ENCODE measurements around the gene LMBR1L.
A peak's percentile ranks its signal among the peaks of the same experiment; 100 is the strongest.
"Not testable (repeated sequence)": the region's sequence is repeated elsewhere in the genome, so short reads cannot be mapped to it uniquely, and the experiment has no call there.

Gene LMBR1L

GRCh38 chr12:49110464-49111155 is at the start of gene LMBR1L:
Gene LMBR1L (minus strand): TSS chr12:49110847. CDS start chr12:49110555, 292 bp downstream.
- peak; percentile 96 to 97 for DNase-seq

- DNase-seq: no peak
Measured at GRCh38 chr12:49160399-49160798, 49.8 kb upstream of the LMBR1L start.

GRCh38 chr12:49154221-49154620 is 43.6 kb upstream of the LMBR1L start:
- no peak for DNase-seq

GRCh38 chr12:49147384-49147783 is 36.7 kb upstream of the LMBR1L start:
- DNase-seq: no peak

- no peak for DNase-seq
Measured at GRCh38 chr12:49146406-49146805, 35.8 kb upstream of the LMBR1L start.

- DNase-seq: no peak
Measured at GRCh38 chr12:49144384-49144783, 33.7 kb upstream of the LMBR1L start.

GRCh38 chr12:49138999-49139398 is 28.4 kb upstream of the LMBR1L start:
- no peak for DNase-seq

- no peak for DNase-seq
Measured at GRCh38 chr12:49138587-49138986, 27.9 kb upstream of the LMBR1L start.

- no peak for DNase-seq
Measured at GRCh38 chr12:49137476-49137875, 26.8 kb upstream of the LMBR1L start.

- not testable (repeated sequence) for DNase-seq
Measured at GRCh38 chr12:49136997-49137396, 26.4 kb upstream of the LMBR1L start.

GRCh38 chr12:49133590-49133989 is 22.9 kb upstream of the LMBR1L start:
- no peak for DNase-seq

GRCh38 chr12:49133014-49133413 is 22.4 kb upstream of the LMBR1L start:
- peak in 1 of 2 experiments; percentile 16 for DNase-seq

GRCh38 chr12:49131894-49132461 is 21.3 kb upstream of the LMBR1L start:
- peak; percentile 26 to 62 for DNase-seq

GRCh38 chr12:49131051-49131893 is 20.6 kb upstream of the LMBR1L start, which contains the start of gene TUBA1B:
Gene TUBA1B (minus strand): TSS chr12:49131395. CDS start chr12:49131300, 95 bp downstream.
- peak; percentile 87 to 95 for DNase-seq

GRCh38 chr12:49130151-49131050 is 19.8 kb upstream of the LMBR1L start:
- DNase-seq: peak; percentile 77 to 92

- peak in 1 of 2 experiments; percentile 44 for DNase-seq
Measured at GRCh38 chr12:49129332-49130150, 18.9 kb upstream of the LMBR1L start.

GRCh38 chr12:49127971-49128370 is 17.3 kb upstream of the LMBR1L start:
- DNase-seq: not testable (repeated sequence)

GRCh38 chr12:49126852-49127763 is 16.5 kb upstream of the LMBR1L start:
- no peak for DNase-seq

- peak in 1 of 2 experiments; percentile 53 for DNase-seq
Measured at GRCh38 chr12:49121047-49121696, 10.5 kb upstream of the LMBR1L start.

- DNase-seq: no peak
Measured at GRCh38 chr12:49111206-49111605, 559 bp upstream of the LMBR1L start.

All from NCI-H446 (cell line).